K562 (cell line): Measurements from ENCODE around the gene CLDN24. TPM values are rescaled to one million over a fixed set of nuclear protein-coding genes. Genes with fewer than 3 reads are reported as not detected.

Experiments used
- ATAC-seq: fragments of 200-7000 bp; cut with Tn5 transposase; 3 replicates; pipeline ENCODE4 v1.9.1; 2020; ENCODE audit warnings: moderate library complexity
- BruUV-seq: library from RNA; stranded (reverse); fragments of 400-500 nt; replicated peaks from 2 replicates; lab custom pipeline; 2021; lab: Mats Ljungman, UMichigan
- CTCF ChIA-PET: fragments of 300-600 bp; formaldehyde crosslinking; extraction: SDS; loops from one replicate; lab custom pipeline; 2021; ENCODE audit warnings: low intra/inter-chr PET ratio; lab: Yijun Ruan, JAX
- POLR2A ChIA-PET: fragments of 300-600, 350-650 bp; sonication (Branson Sonifier 250); formaldehyde crosslinking; extraction: SDS; loops from one replicate; lab custom pipeline; 2021; ENCODE audit warnings: antibody characterized with exemption, inconsistent platforms; lab: Yijun Ruan, JAX
- DNase-seq, 4 experiments: peaks; one replicate each; pipeline versions ENCODE4 v3.0.0 to v3.0.0-alpha.2; 2011 to 2018; ENCODE audit warnings: low spot score in 3 of 4, mixed read lengths in 3 of 4; ENCODE audit errors: extremely low read depth in 1 of 4
- FAIRE-seq: peaks from 2 replicates; lab custom pipeline; 2011; peaks lifted over from hg19 to GRCh38; lab: Jason Lieb, UNC
- H2AFZ ChIP-seq: 2 replicates; pipeline ENCODE4 v1.6.0; 2011; ENCODE audit warnings: low read depth, low read length, control low read depth, inconsistent platforms
- H3K27ac ChIP-seq: fragments of 200-600 bp; 3 replicates; pipeline ENCODE4 v1.8.0; 2011; ENCODE audit warnings: low read depth, mild to moderate bottlenecking, control low read depth, inconsistent platforms, low read length, moderate library complexity, mixed read lengths; ENCODE audit errors: extremely low read depth
- H3K27me3 ChIP-seq, 2 experiments: fragments of 300-600 bp in 1 of 2; 2 replicates in 1 of 2; 3 replicates in 1 of 2; pipeline versions ENCODE4 v1.6.0 to v1.8.0; 2011; ENCODE audit warnings: inconsistent platforms in 2 of 2, low read length in 2 of 2, mild to moderate bottlenecking in 1 of 2, mixed read lengths in 1 of 2, moderate library complexity in 1 of 2; ENCODE audit not compliant: control insufficient read depth in 2 of 2, insufficient read depth in 2 of 2
- H3K36me3 ChIP-seq: fragments of 300-600 bp; 3 replicates; pipeline ENCODE4 v1.8.0; 2011; ENCODE audit warnings: mild to moderate bottlenecking, low read length, inconsistent platforms; ENCODE audit not compliant: control insufficient read depth, insufficient read depth
- H3K4me1 ChIP-seq, 2 experiments: fragments of 200-600 bp in 1 of 2; replicated peaks in 1 of 2; 2 replicates in 1 of 2; 3 replicates in 1 of 2; pipeline versions ENCODE4 v1.5.1 to v1.8.0; 2011; ENCODE audit warnings: inconsistent platforms in 2 of 2, low read length in 2 of 2, mild to moderate bottlenecking in 1 of 2, mixed read lengths in 1 of 2, moderate library complexity in 1 of 2; ENCODE audit not compliant: control insufficient read depth in 2 of 2, insufficient read depth in 2 of 2
- H3K4me2 ChIP-seq: 2 replicates; pipeline ENCODE4 v1.6.1; 2011; ENCODE audit warnings: low read length, control low read depth, inconsistent platforms, mixed read lengths; ENCODE audit not compliant: insufficient read depth
- H3K4me3 ChIP-seq: fragments of 200-600 bp; sonication (generic), shearing (Covaris generic); 2 replicates; pipeline ENCODE4 v1.5.1; 2016; ENCODE audit warnings: control low read depth, inconsistent platforms
- H3K79me2 ChIP-seq: fragments of 200-600 bp; 3 replicates; pipeline ENCODE4 v1.8.0; 2011; ENCODE audit warnings: low read length, inconsistent platforms; ENCODE audit not compliant: control insufficient read depth, insufficient read depth
- H3K9ac ChIP-seq, 2 experiments: 2 replicates each; pipeline versions ENCODE4 v1.6.0 to v1.6.1; 2011; ENCODE audit warnings: low read depth in 2 of 2, low read length in 2 of 2, control low read depth in 1 of 2, inconsistent platforms in 1 of 2, mild to moderate bottlenecking in 1 of 2, mixed read lengths in 1 of 2; ENCODE audit not compliant: insufficient read depth in 1 of 2
- H3K9me1 ChIP-seq: one replicate; pipeline ENCODE4 v1.6.0; 2011; ENCODE audit warnings: inconsistent platforms, mild to moderate bottlenecking, low read length, moderate library complexity; ENCODE audit not compliant: control insufficient read depth, insufficient read depth
- H3K9me3 ChIP-seq: replicated peaks from 2 replicates; pipeline ENCODE4 v1.5.1; 2011; ENCODE audit warnings: low read depth, low read length, inconsistent platforms; ENCODE audit not compliant: control insufficient read depth, insufficient read depth
- H4K20me1 ChIP-seq: replicated peaks from 2 replicates; pipeline ENCODE4 v1.6.1; 2011; ENCODE audit warnings: low read length, inconsistent platforms, mixed read lengths; ENCODE audit not compliant: control insufficient read depth, insufficient read depth
- BHLHE40 ChIP-seq: IDR thresholded peaks from 2 replicates; pipeline ENCODE4 v1.6.1; 2011; ENCODE audit warnings: low read length, improper control_type of control experiment
- CTBP1 ChIP-seq: fragments of 450-650 bp; IDR thresholded peaks from 2 replicates; pipeline ENCODE4 v1.6.1; 2016; ENCODE audit warnings: borderline replicate concordance
- HIVEP1 ChIP-seq: fragments of 250-450 bp; sonication (Bioruptor Pico); IDR thresholded peaks from 2 replicates; pipeline ENCODE4 v1.4.0; 2020; ENCODE audit warnings: mild to moderate bottlenecking
- IRF9 ChIP-seq: fragments of 450-650 bp; IDR thresholded peaks from 2 replicates; pipeline ENCODE4 v1.6.1; 2016; ENCODE audit warnings: missing biosample characterization, missing genetic modification characterization
- NFE2 ChIP-seq: IDR thresholded peaks from 2 replicates; pipeline ENCODE4 v1.6.1; 2014; ENCODE audit warnings: antibody characterized with exemption, low read depth
- PCBP2 ChIP-seq: fragments of 200-400 bp; formaldehyde crosslinking; IDR thresholded peaks from 2 replicates; pipeline ENCODE4 v1.6.1; 2018; ENCODE audit warnings: low read length, low read depth, mild to moderate bottlenecking, moderate library complexity; ENCODE audit not compliant: poor library complexity, severe bottlenecking
- PTBP1 ChIP-seq: fragments of 200-400 bp; formaldehyde crosslinking; IDR thresholded peaks from 2 replicates; pipeline ENCODE4 v1.6.1; 2017; ENCODE audit warnings: low read depth, low read length
- SMARCA4 ChIP-seq: fragments of 450-650 bp; IDR thresholded peaks from 2 replicates; pipeline ENCODE4 v1.6.1; 2016
- TAL1 ChIP-seq: fragments of 450-650 bp; IDR thresholded peaks from 2 replicates; pipeline ENCODE4 v1.6.1; 2016; ENCODE audit warnings: mild to moderate bottlenecking
- TFAM ChIP-seq: fragments of 250-450 bp; sonication (Bioruptor Pico); conservative IDR thresholded peaks from 2 replicates; pipeline ENCODE4 v1.5.0; 2021; ENCODE audit warnings: mild to moderate bottlenecking, moderate library complexity
- ZNF121 ChIP-seq: sonication (generic); formaldehyde crosslinking; conservative IDR thresholded peaks from 2 replicates; pipeline ENCODE4 v1.8.0; 2022; ENCODE audit warnings: missing genetic modification reagents
- ZNF561 ChIP-seq: fragments of 450-650 bp; formaldehyde crosslinking; conservative IDR thresholded peaks from 2 replicates; pipeline ENCODE4 v1.4.0; 2020; ENCODE audit warnings: mild to moderate bottlenecking, moderate library complexity
- WGBS: fragments of 100-300 bp; shearing (Covaris generic); methylation state at CpG from one replicate; pipeline ENCODE4 v1.1.6; 2016; ENCODE audit warnings: low coverage, mixed read lengths; ENCODE audit not compliant: insufficient coverage; ENCODE audit errors: missing lambda C conversion rate; 5-methylcytosine and 5-hydroxymethylcytosine counted together
- in situ Hi-C: fragments of 300-500 bp; cut with MboI; formaldehyde crosslinking; loops from 4 replicates; pipeline ENCODE4 v1.15.0; 2018; ENCODE audit warnings: inconsistent platforms, mixed read lengths
- intact Hi-C: fragments of 100-400 bp; cut with micrococcal nuclease; formaldehyde crosslinking; loops from 2 replicates; pipeline ENCODE4 v1.14.2; 2022
- polyA plus RNA-seq, 8 experiments: library from polyadenylated mRNA; depleted of rRNA in 4 of 8; stranded (reverse) in 5 of 8; unstranded in 3 of 8; fragments of >200 nt; fragmentation: Nextera tagmentation in 2 of 8; fragmentation: Illumina TruSeq in 1 of 8; extraction: Ambion mirVana in 2 of 8; extraction: Trizol in 1 of 8; gene quantifications; 2 replicates each; pipeline versions ENCODE4 v1.2.1 to v1.2.3, GENCODE V29; 2011 to 2014; ENCODE audit warnings: inconsistent platforms in 1 of 8, missing spikeins in 1 of 8
- total RNA-seq, 7 experiments: library from RNA; depleted of rRNA in 6 of 7; stranded (reverse); fragments of >200 nt in 6 of 7; fragmentation: Illumina TruSeq in 2 of 7; extraction: Trizol in 2 of 7; gene quantifications; 2 replicates each; pipeline versions ENCODE4 v1.2.1 to v1.2.3, GENCODE V29; 2011 to 2021; ENCODE audit warnings: low replicate concordance in 1 of 7

The CLDN24 gene
- total and polyA plus RNA-seq, 9 of the 15 experiments (the other 6 are each of a cell fraction or from before 2014, with no cell fraction given) = not detected

DNA sequence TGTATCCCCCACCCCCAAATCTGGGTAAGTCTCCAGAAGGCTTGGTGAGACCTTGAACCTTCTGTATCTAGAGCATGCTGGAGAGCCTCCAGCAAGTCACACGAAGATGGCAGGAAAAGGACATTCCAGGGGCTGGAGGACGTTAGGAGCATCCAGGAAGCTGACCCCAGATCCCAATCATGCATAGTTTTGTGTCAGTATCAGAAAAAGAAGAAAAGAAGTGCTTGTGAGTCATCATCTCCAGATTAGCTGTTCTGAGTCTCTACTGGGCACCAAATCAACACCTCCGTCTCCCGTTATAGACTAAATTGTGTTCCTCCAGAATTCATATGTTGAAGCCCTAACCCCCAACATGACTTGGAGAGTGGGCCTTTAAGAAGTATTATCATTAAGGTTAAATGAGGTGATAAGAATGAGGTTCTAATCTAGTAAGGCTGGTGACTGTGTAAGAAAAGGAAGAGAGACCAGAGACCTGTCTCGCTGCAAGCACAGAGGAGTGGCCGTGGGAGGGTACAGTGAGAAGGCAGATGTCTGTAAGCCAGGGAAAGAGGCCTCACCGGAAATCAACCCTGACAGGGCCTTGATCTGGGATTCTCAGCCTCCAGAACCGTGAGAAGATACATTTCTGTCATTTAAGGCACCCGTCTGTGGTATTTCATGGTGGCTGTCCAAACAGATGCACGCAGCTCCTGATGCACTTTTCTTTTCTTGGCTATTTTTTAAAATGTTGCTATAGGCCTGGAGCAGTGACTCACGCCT lies 38.1 kb upstream of the CLDN24 start (continued):
- TF ChIP-seq IRF9 (no peak), NFE2 (0 out of 2 replicates have a peak, but pooled peaks have one; percentile 5), CTBP1 (peak; percentile 46; the same call in 1 of the 2 replicates), SMARCA4 (peak; percentile 28; the same call in 1 of the 2 replicates)
- TF ChIP-seq, all 486 proteins: peak for 8

GRCh38 chr4:183358215-183358755 lies 36.1 kb upstream of the CLDN24 start:
- H3K27me3 ChIP-seq = no peaks in the 10 kb centered on the region
- ATAC-seq (no peak), FAIRE-seq (no peak), DNase-seq (no peak)
- no peak overlapping the region for H2AFZ ChIP-seq
- H3K4me1 ChIP-seq = peaks cover 10 to 19% of the 10 kb centered on the region in 2 experiments; a peak in 4 of 5 replicates
- no peaks in the 10 kb centered on the region for H3K79me2 ChIP-seq
- H3K4me2 ChIP-seq = no peak overlapping the region
- ChIA-PET CTCF (no interaction called here), POLR2A (interaction anchor here (0.6 kb wide), 1 partner anchor 447 kb away, joined by 5 read pairs; no protein-coding TSS in a partner anchor)
- TF ChIP-seq ZNF561 (no peak), TFAM (no peak), PCBP2 (no peak), HIVEP1 (CRISPR knock-in tag) (no peak), TAL1 (no peak), BHLHE40 (no peak), PTBP1 (no peak), ZNF121 (CRISPR knock-in tag) (no peak)
- no peaks in the 10 kb centered on the region; the same call in 1 of the 2 replicates for H3K9me3 ChIP-seq
- in situ Hi-C loops = no loop called here
- no TSS peak for BruUV-seq
- no peak overlapping the region for H3K27ac ChIP-seq
- H4K20me1 ChIP-seq = no peaks in the 10 kb centered on the region
- H3K36me3 ChIP-seq = no peaks in the 10 kb centered on the region
- H3K9ac ChIP-seq = no peak overlapping the region
- no peaks in the 10 kb centered on the region for H3K9me1 ChIP-seq
- intact Hi-C loops = no loop called here
- H3K4me3 ChIP-seq = no peak overlapping the region
- 57% methylated on average over 13 of the region's 13 CpGs for WGBS
